ENCODE results near the gene CIROP.

DNA sequence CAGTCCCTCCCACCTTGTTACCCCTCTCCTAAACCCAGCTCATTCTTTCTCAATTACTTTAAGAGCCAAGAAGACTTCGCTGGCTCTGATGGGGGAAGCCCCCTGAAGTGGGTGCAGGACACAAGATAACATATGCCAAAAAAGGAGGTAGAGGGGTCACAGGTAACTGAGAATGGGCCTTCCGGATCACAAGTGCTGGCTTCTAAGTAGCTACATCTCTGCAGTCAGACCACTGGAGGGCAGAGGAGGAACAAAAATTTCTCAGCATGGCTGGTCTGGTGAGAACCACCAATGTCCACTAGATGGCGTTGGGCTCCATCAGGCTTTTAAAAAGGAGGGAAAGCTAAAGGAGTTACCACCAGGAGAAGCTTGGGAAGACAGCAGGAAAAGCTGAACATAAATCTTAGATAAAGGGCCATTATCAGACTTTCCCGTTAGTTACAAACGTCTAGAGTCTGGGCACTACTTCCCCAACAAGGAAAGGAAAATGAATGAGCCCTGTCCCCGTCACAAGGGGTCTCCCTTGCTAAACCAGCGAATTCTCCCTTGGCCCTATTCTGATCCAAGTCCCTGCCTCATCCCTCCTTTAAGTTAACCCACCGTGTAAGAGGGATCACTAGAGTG, 35.9 kb downstream of the CIROP start:
- TF ChIP-seq, protein P1, sequence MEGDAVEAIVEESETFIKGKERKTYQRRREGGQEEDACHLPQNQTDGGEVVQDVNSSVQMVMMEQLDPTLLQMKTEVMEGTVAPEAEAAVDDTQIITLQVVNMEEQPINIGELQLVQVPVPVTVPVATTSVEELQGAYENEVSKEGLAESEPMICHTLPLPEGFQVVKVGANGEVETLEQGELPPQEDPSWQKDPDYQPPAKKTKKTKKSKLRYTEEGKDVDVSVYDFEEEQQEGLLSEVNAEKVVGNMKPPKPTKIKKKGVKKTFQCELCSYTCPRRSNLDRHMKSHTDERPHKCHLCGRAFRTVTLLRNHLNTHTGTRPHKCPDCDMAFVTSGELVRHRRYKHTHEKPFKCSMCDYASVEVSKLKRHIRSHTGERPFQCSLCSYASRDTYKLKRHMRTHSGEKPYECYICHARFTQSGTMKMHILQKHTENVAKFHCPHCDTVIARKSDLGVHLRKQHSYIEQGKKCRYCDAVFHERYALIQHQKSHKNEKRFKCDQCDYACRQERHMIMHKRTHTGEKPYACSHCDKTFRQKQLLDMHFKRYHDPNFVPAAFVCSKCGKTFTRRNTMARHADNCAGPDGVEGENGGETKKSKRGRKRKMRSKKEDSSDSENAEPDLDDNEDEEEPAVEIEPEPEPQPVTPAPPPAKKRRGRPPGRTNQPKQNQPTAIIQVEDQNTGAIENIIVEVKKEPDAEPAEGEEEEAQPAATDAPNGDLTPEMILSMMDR (conservative IDR thresholded peaks at IDR 0.05), result peak; percentile 98
- TF ChIP-seq ZFX (IDR thresholded peaks at IDR 0.05), result no peak
